CD4-positive, alpha-beta T cell treated with Interleukin-17A for 1 hour (primary cell): ENCODE measurements around the gene LRRC8E.

Experiments
- DNase-seq: peaks from one replicate; pipeline ENCODE4 v3.0.0-alpha.2; 2020

LRRC8E gene

GRCh38 chr19:7868671-7869452 is 19.4 kb upstream of the LRRC8E start:
- DNase-seq = peak; percentile 86

GRCh38 chr19:7869453-7869909 is 18.8 kb upstream of the LRRC8E start:
- DNase-seq = peak; percentile 86

GRCh38 chr19:7869910-7870511 is 18.3 kb upstream of the LRRC8E start:
- peak; percentile 72 for DNase-seq

GRCh38 chr19:7870571-7871436 is 17.5 kb upstream of the LRRC8E start:
- DNase-seq = peak; percentile 61

- peak; percentile 90 for DNase-seq
Observed at GRCh38 chr19:7871437-7872305, 16.6 kb upstream of the LRRC8E start.

- DNase-seq = no peak
Observed at GRCh38 chr19:7872306-7873204, 15.8 kb upstream of the LRRC8E start.

- DNase-seq = no peak
Observed at GRCh38 chr19:7873304-7874075, 14.8 kb upstream of the LRRC8E start.

- no peak for DNase-seq
Observed at GRCh38 chr19:7874076-7874896, 14.0 kb upstream of the LRRC8E start, which contains the start of gene PRR36. PRR36 (minus strand) TSS chr19:7874390; CDS start chr19:7873689, 701 bp downstream.

GRCh38 chr19:7874897-7875273 is 13.4 kb upstream of the LRRC8E start:
- no peak for DNase-seq

- DNase-seq = no peak
Observed at GRCh38 chr19:7877249-7877836, 11.0 kb upstream of the LRRC8E start.

GRCh38 chr19:7879111-7879807 is 9.1 kb upstream of the LRRC8E start:
- DNase-seq = no peak

- no peak for DNase-seq
Observed at GRCh38 chr19:7879836-7880235, 8.5 kb upstream of the LRRC8E start.

GRCh38 chr19:7881910-7882309 is 6.4 kb upstream of the LRRC8E start:
- DNase-seq = no peak

- DNase-seq = no peak
Observed at GRCh38 chr19:7883105-7883504, 5.2 kb upstream of the LRRC8E start.

- no peak for DNase-seq
Observed at GRCh38 chr19:7883796-7884570, 4.3 kb upstream of the LRRC8E start.

GRCh38 chr19:7885818-7886217 is 2.5 kb upstream of the LRRC8E start:
- no peak for DNase-seq

GRCh38 chr19:7887408-7888144 is 734 bp upstream of the LRRC8E start:
- DNase-seq = no peak
